ENCODE data around the gene VPS41. TPM values are rescaled to one million over a fixed set of nuclear protein-coding genes. Genes with fewer than 3 reads are reported as not detected.

VPS41 gene
- total RNA-seq, 2 donors from 2014 or later: 39.1 to 52.5 TPM

- no peaks in the 10 kb centered on the region for H3K4me1 ChIP-seq (ENCODE audit: control insufficient read depth in 1 of 2, low read depth in 2 of 2)
- H3K27ac ChIP-seq: no peak overlapping the region
- no peak for ATAC-seq (ENCODE audit: insufficient number of reproducible peaks, low FRiP score, low read depth)
- no peaks in the 10 kb centered on the region for H3K9me3 ChIP-seq
- peaks cover 7% of the 10 kb centered on the region for H3K36me3 ChIP-seq
- H3K4me3 ChIP-seq: no peak overlapping the region
- no peak for DNase-seq (ENCODE audit: low spot score)
- H3K27me3 ChIP-seq (replicated peaks; ENCODE audit: insufficient read depth): no peaks in the 10 kb centered on the region
- no peak for TF ChIP-seq CTCF (IDR thresholded peaks at IDR 0.05)
These were observed 95.2 kb downstream of the VPS41 start for GRCh38 chr7:38813768-38814167.

GRCh38 chr7:38806912-38807311, 102.1 kb downstream of the VPS41 start:
- peaks cover 0 to under 1% of the 10 kb centered on the region in 2 donors for H3K4me1 ChIP-seq (ENCODE audit: control insufficient read depth in 1 of 2, low read depth in 2 of 2)
- no peak overlapping the region for H3K27ac ChIP-seq
- H3K4me3 ChIP-seq: no peak overlapping the region
- no peak for DNase-seq (ENCODE audit: low spot score)
- TF ChIP-seq CTCF (IDR thresholded peaks at IDR 0.05): no peak
- no peaks in the 10 kb centered on the region for H3K36me3 ChIP-seq
- no peak for ATAC-seq (ENCODE audit: insufficient number of reproducible peaks, low FRiP score, low read depth)
- H3K27me3 ChIP-seq (replicated peaks; ENCODE audit: insufficient read depth): no peaks in the 10 kb centered on the region
- no peaks in the 10 kb centered on the region for H3K9me3 ChIP-seq

GRCh38 chr7:38801786-38802185, 107.2 kb downstream of the VPS41 start:
- no peak overlapping the region for H3K4me3 ChIP-seq
- no peaks in the 10 kb centered on the region for H3K27me3 ChIP-seq (replicated peaks; ENCODE audit: insufficient read depth)
- peaks cover 0 to 3% of the 10 kb centered on the region in 2 donors for H3K4me1 ChIP-seq (ENCODE audit: control insufficient read depth in 1 of 2, low read depth in 2 of 2)
- no peaks in the 10 kb centered on the region for H3K36me3 ChIP-seq
- DNase-seq (ENCODE audit: low spot score): no peak
- TF ChIP-seq CTCF (IDR thresholded peaks at IDR 0.05): no peak
- ATAC-seq (ENCODE audit: insufficient number of reproducible peaks, low FRiP score, low read depth): no peak
- H3K9me3 ChIP-seq: no peaks in the 10 kb centered on the region
- H3K27ac ChIP-seq: no peak overlapping the region

GRCh38 chr7:38798552-38799267, 110.3 kb downstream of the VPS41 start:
- Histone ChIP-seq H3K27me3 (replicated peaks; ENCODE audit: insufficient read depth) (no peaks in the 10 kb centered on the region), H3K4me3 (no peak overlapping the region), H3K36me3 (no peaks in the 10 kb centered on the region), H3K9me3 (no peaks in the 10 kb centered on the region), H3K27ac (no peak overlapping the region), H3K4me1 (ENCODE audit: control insufficient read depth in 1 of 2, low read depth in 2 of 2) (peaks cover 0 to 3% of the 10 kb centered on the region in 2 donors)
- DNase-seq (ENCODE audit: low spot score): no peak
- no peak for TF ChIP-seq CTCF (IDR thresholded peaks at IDR 0.05)
- no peak for ATAC-seq (ENCODE audit: insufficient number of reproducible peaks, low FRiP score, low read depth)

GRCh38 chr7:38796626-38797501, 112.1 kb downstream of the VPS41 start:
- no peak for DNase-seq (ENCODE audit: low spot score)

More at GRCh38 chr7:38796626-38797501, 112.1 kb downstream of the VPS41 start:
- peaks cover 0 to 2% of the 10 kb centered on the region in 2 donors for H3K4me1 ChIP-seq (ENCODE audit: control insufficient read depth in 1 of 2, low read depth in 2 of 2)
- H3K27ac ChIP-seq: no peak overlapping the region
- peak; percentile 74 for TF ChIP-seq CTCF (IDR thresholded peaks at IDR 0.05)
- no peaks in the 10 kb centered on the region for H3K27me3 ChIP-seq (replicated peaks; ENCODE audit: insufficient read depth)
- H3K4me3 ChIP-seq: no peak overlapping the region
- H3K9me3 ChIP-seq: no peaks in the 10 kb centered on the region
- no peak for ATAC-seq (ENCODE audit: insufficient number of reproducible peaks, low FRiP score, low read depth)
- H3K36me3 ChIP-seq: no peaks in the 10 kb centered on the region

Data from thoracic aorta (tissue), 2 donors.